BLaER1 (cell line): Measurements from ENCODE around the gene CIAO2B.
"Not testable (repeated sequence)": the region's sequence is repeated elsewhere in the genome, so short reads cannot be mapped to it uniquely, and the experiment has no call there.

Source experiments
- H3K27ac ChIP-seq: shearing (Covaris generic); formaldehyde crosslinking; 2 replicates; pipeline ENCODE4 v1.8.1; 2022
- H3K27me3 ChIP-seq: shearing (Covaris generic); formaldehyde crosslinking; 2 replicates; pipeline ENCODE4 v1.8.1; 2022
- H3K36me3 ChIP-seq: shearing (Covaris generic); formaldehyde crosslinking; 2 replicates; pipeline ENCODE4 v1.8.1; 2022
- H3K4me1 ChIP-seq: shearing (Covaris generic); formaldehyde crosslinking; 2 replicates; pipeline ENCODE4 v1.8.1; 2022
- H3K4me2 ChIP-seq: shearing (Covaris generic); formaldehyde crosslinking; 2 replicates; pipeline ENCODE4 v1.8.1; 2022
- H3K4me3 ChIP-seq: shearing (Covaris generic); formaldehyde crosslinking; 2 replicates; pipeline ENCODE4 v1.8.1; 2022
- H3K9ac ChIP-seq: shearing (Covaris generic); formaldehyde crosslinking; 2 replicates; pipeline ENCODE4 v1.8.1; 2022
- H3K9me3 ChIP-seq: shearing (Covaris generic); formaldehyde crosslinking; 2 replicates; pipeline ENCODE4 v1.8.1; 2022
- H4K20me1 ChIP-seq: shearing (Covaris generic); formaldehyde crosslinking; 2 replicates; pipeline ENCODE4 v1.8.1; 2022
- Cebpa-rat ChIP-seq: shearing (Covaris generic); IDR thresholded peaks from 2 replicates; pipeline ENCODE4 v1.8.1; 2022

Gene CIAO2B

GRCh38 chr16:66899945-66900710 is 34.1 kb downstream of the CIAO2B start:
- TF ChIP-seq Cebpa-rat, result no peak
- H3K4me2 ChIP-seq, result peak overlapping the region; percentile 43

GRCh38 chr16:66899310-66899944 is 34.8 kb downstream of the CIAO2B start:
- no peak overlapping the region for H3K4me3 ChIP-seq
- no peak overlapping the region; the same call in 1 of the 2 replicates for H3K9ac ChIP-seq
- TF ChIP-seq Cebpa-rat, result peak; percentile 84
- H3K9me3 ChIP-seq, result no peaks in the 10 kb centered on the region
- H3K4me2 ChIP-seq, result peak overlapping the region; percentile 43
- H4K20me1 ChIP-seq, result no peaks in the 10 kb centered on the region
- H3K27me3 ChIP-seq, result no peaks in the 10 kb centered on the region
- peaks cover 68% of the 10 kb centered on the region for H3K4me1 ChIP-seq
- peak overlapping the region; percentile 50; the same call in 1 of the 2 replicates for H3K27ac ChIP-seq
- H3K36me3 ChIP-seq, result no peaks in the 10 kb centered on the region

More at GRCh38 chr16:66899945-66900710, 34.1 kb downstream of the CIAO2B start:
- H3K27me3 ChIP-seq, result no peaks in the 10 kb centered on the region
- H3K27ac ChIP-seq, result peak overlapping the region; percentile 50
- no peaks in the 10 kb centered on the region for H4K20me1 ChIP-seq
- no peaks in the 10 kb centered on the region for H3K9me3 ChIP-seq
- peak overlapping the region; percentile 34 for H3K9ac ChIP-seq
- H3K4me1 ChIP-seq, result peaks cover 72% of the 10 kb centered on the region
- no peaks in the 10 kb centered on the region for H3K36me3 ChIP-seq
- no peak overlapping the region for H3K4me3 ChIP-seq

GRCh38 chr16:66898933-66899309 is 35.3 kb downstream of the CIAO2B start:
- no peaks in the 10 kb centered on the region for H4K20me1 ChIP-seq
- peaks cover 63% of the 10 kb centered on the region for H3K4me1 ChIP-seq
- no peak overlapping the region for H3K4me2 ChIP-seq
- H3K9me3 ChIP-seq, result no peaks in the 10 kb centered on the region
- H3K4me3 ChIP-seq, result no peak overlapping the region
- no peaks in the 10 kb centered on the region for H3K27me3 ChIP-seq
- H3K27ac ChIP-seq, result no peak overlapping the region
- no peak for TF ChIP-seq Cebpa-rat
- no peak overlapping the region for H3K9ac ChIP-seq
- H3K36me3 ChIP-seq, result no peaks in the 10 kb centered on the region

GRCh38 chr16:66898207-66898606 is 36.0 kb downstream of the CIAO2B start:
- no peaks in the 10 kb centered on the region for H3K36me3 ChIP-seq
- no peaks in the 10 kb centered on the region for H4K20me1 ChIP-seq
- no peak overlapping the region for H3K27ac ChIP-seq
- H3K4me2 ChIP-seq, result no peak overlapping the region
- TF ChIP-seq Cebpa-rat, result no peak
- no peak overlapping the region for H3K4me3 ChIP-seq
- H3K9me3 ChIP-seq, result no peaks in the 10 kb centered on the region
- H3K9ac ChIP-seq, result no peak overlapping the region
- H3K4me1 ChIP-seq, result peaks cover 57% of the 10 kb centered on the region
- no peaks in the 10 kb centered on the region for H3K27me3 ChIP-seq

- H3K4me1 ChIP-seq, result peaks cover 50% of the 10 kb centered on the region
- H4K20me1 ChIP-seq, H3K27me3 ChIP-seq, H3K9me3 ChIP-seq, H3K36me3 ChIP-seq, H3K4me2 ChIP-seq, H3K27ac ChIP-seq, H3K9ac ChIP-seq, H3K4me3 ChIP-seq: not testable (repeated sequence)
These were observed 37.5 kb downstream of the CIAO2B start for GRCh38 chr16:66896682-66897081.

- H3K4me2 ChIP-seq, result peak overlapping the region; percentile 65
- 0 out of 2 replicates have a peak overlapping the region, but pooled peaks have one; percentile 10 for H3K27ac ChIP-seq
- no peaks in the 10 kb centered on the region for H3K27me3 ChIP-seq
- 0 out of 2 replicates have a peak, but pooled peaks cover 8% of the 10 kb centered on the region for H4K20me1 ChIP-seq
- peaks cover 48% of the 10 kb centered on the region for H3K4me1 ChIP-seq
- H3K4me3 ChIP-seq, result no peak overlapping the region
- TF ChIP-seq Cebpa-rat, result no peak
- 0 out of 2 replicates have a peak overlapping the region, but pooled peaks have one; percentile 7 for H3K9ac ChIP-seq
- no peaks in the 10 kb centered on the region for H3K9me3 ChIP-seq
- peaks cover 6% of the 10 kb centered on the region for H3K36me3 ChIP-seq
These were observed 38.2 kb downstream of the CIAO2B start for GRCh38 chr16:66895999-66896398.

GRCh38 chr16:66895689-66895979 is 38.6 kb downstream of the CIAO2B start:
- H3K36me3 ChIP-seq, result peaks cover 6% of the 10 kb centered on the region
- H3K27me3 ChIP-seq, result no peaks in the 10 kb centered on the region
- no peaks in the 10 kb centered on the region for H3K9me3 ChIP-seq
- 0 out of 2 replicates have a peak, but pooled peaks cover 9% of the 10 kb centered on the region for H4K20me1 ChIP-seq
- H3K4me3 ChIP-seq, result no peak overlapping the region
- no peak for TF ChIP-seq Cebpa-rat
- H3K9ac ChIP-seq, result 0 out of 2 replicates have a peak overlapping the region, but pooled peaks have one; percentile 7
- H3K4me1 ChIP-seq, result peaks cover 45% of the 10 kb centered on the region
- peak overlapping the region; percentile 65 for H3K4me2 ChIP-seq
- H3K27ac ChIP-seq, result 0 out of 2 replicates have a peak overlapping the region, but pooled peaks have one; percentile 10

- no peaks in the 10 kb centered on the region for H3K27me3 ChIP-seq
- no peak for TF ChIP-seq Cebpa-rat
- 0 out of 2 replicates have a peak overlapping the region, but pooled peaks have one; percentile 7 for H3K9ac ChIP-seq
- no peak overlapping the region for H3K4me3 ChIP-seq
- peaks cover 41% of the 10 kb centered on the region for H3K4me1 ChIP-seq
- peaks cover 6% of the 10 kb centered on the region for H3K36me3 ChIP-seq
- H3K4me2 ChIP-seq, result peak overlapping the region; percentile 65
- 0 out of 2 replicates have a peak, but pooled peaks cover 10% of the 10 kb centered on the region for H4K20me1 ChIP-seq
- H3K9me3 ChIP-seq, result no peaks in the 10 kb centered on the region
- 0 out of 2 replicates have a peak overlapping the region, but pooled peaks have one; percentile 10 for H3K27ac ChIP-seq
These were observed 39.1 kb downstream of the CIAO2B start for GRCh38 chr16:66894948-66895688.

- Histone ChIP-seq H3K4me2 (no peak overlapping the region), H4K20me1 (peaks cover 20% of the 10 kb centered on the region; the same call in 1 of the 2 replicates), H3K4me1 (peaks cover 32% of the 10 kb centered on the region), H3K4me3 (no peak overlapping the region), H3K36me3 (peaks cover 14% of the 10 kb centered on the region), H3K9ac (no peak overlapping the region), H3K9me3 (no peaks in the 10 kb centered on the region), H3K27me3 (no peaks in the 10 kb centered on the region), H3K27ac (no peak overlapping the region)
- TF ChIP-seq Cebpa-rat, result no peak
These were observed 40.1 kb downstream of the CIAO2B start for GRCh38 chr16:66894055-66894454.
